ENCODE data around the gene MAML3.

The MAML3 gene

DNA sequence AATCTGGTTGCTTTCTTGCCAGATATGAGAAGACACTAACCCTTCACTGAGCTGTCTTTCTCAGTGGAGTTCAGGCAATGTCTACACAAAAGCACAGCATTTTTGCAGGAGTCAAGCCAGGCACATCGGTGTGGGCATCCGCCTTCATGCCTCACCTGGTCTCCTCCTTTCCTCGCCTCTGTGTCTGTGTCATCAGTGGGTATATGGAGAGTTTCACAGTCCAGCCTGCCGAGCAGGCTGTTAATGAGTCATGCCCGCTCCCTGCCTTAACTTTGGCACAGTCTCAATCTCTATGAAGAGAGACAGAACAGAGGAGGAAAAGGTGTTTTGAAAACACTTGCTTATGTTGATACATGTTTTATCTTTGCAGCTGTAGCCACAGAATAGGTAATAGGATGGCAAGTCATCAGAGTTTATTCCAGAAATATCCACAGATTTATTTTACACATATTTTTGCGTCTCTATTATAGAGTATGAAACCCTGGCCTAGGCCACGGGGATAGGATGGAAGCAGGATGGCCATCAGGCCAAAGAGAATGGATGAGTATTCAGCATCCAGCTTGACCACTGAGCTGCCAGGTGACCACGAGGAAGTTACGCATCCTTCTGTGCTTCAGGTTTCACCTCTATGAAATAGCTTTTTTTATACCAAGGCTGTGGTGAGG is 32.8 kb upstream of the MAML3 start:
- DNase-seq (ENCODE audit: low read depth) = no peak
- TF ChIP-seq, protein P1, sequence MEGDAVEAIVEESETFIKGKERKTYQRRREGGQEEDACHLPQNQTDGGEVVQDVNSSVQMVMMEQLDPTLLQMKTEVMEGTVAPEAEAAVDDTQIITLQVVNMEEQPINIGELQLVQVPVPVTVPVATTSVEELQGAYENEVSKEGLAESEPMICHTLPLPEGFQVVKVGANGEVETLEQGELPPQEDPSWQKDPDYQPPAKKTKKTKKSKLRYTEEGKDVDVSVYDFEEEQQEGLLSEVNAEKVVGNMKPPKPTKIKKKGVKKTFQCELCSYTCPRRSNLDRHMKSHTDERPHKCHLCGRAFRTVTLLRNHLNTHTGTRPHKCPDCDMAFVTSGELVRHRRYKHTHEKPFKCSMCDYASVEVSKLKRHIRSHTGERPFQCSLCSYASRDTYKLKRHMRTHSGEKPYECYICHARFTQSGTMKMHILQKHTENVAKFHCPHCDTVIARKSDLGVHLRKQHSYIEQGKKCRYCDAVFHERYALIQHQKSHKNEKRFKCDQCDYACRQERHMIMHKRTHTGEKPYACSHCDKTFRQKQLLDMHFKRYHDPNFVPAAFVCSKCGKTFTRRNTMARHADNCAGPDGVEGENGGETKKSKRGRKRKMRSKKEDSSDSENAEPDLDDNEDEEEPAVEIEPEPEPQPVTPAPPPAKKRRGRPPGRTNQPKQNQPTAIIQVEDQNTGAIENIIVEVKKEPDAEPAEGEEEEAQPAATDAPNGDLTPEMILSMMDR (IDR thresholded peaks at IDR 0.05; ENCODE audit: control insufficient read depth, insufficient read depth, low read depth, low read length, missing control alignments) = no peak
- no peak overlapping the region for H3K4me3 ChIP-seq (ENCODE audit: control insufficient read depth, low read depth, low read length)

DNA sequence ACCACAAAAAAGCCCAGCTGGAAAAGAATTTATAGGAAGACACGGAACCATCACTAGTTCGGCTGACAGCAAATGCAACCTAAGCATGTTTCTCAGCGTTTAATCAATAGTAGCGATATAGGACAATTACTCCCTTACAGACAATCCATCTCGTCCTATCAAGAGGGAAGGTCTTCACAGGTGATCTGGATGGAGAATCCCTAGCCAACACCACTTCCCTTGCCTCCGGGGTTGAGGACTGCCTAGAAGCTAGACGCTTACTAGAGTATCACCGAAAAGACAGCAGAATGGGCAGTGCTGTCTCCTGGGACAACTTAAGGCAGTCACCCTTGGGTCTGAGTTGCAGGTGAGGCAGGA is 32.1 kb upstream of the MAML3 start:
- TF ChIP-seq, protein P1 (IDR thresholded peaks at IDR 0.05; ENCODE audit: control insufficient read depth, insufficient read depth, low read depth, low read length, missing control alignments) = no peak
- no peak overlapping the region for H3K4me3 ChIP-seq (ENCODE audit: control insufficient read depth, low read depth, low read length)
- DNase-seq (ENCODE audit: low read depth) = no peak

DNA sequence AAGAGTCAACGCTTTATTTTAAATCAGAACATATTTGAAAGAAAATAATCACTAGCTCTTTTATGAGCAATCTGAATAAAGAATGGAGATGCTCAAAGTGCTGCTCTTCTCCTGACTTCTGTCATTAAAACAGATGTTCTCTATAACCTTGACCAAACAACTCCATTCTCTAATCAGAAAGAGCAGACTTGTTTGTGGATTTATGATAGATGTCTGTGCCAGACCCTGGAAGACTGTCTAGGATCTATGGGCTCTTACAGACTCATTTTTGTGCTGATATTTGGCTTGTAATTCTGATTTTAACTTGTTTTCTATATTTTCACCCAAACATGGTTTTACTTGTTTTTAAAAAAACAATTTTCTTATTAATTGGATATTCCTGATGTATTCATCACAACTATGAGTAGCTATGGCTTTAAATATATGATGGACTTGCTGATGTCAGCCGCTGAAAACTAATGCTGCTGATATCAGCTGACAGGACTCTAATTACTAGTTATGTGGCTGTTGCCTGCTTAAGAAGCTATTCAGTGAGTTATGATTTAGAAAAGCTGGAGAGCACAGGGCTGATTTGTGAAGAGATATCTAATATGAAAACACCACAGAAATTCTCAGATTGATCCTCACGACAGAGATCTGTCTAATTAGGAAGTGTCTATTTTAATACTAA is 31.6 kb upstream of the MAML3 start:
- TF ChIP-seq, protein P1 (IDR thresholded peaks at IDR 0.05; ENCODE audit: control insufficient read depth, insufficient read depth, low read depth, low read length, missing control alignments) = no peak
- no peak for DNase-seq (ENCODE audit: low read depth)
- H3K4me3 ChIP-seq (ENCODE audit: control insufficient read depth, low read depth, low read length) = no peak overlapping the region

DNA sequence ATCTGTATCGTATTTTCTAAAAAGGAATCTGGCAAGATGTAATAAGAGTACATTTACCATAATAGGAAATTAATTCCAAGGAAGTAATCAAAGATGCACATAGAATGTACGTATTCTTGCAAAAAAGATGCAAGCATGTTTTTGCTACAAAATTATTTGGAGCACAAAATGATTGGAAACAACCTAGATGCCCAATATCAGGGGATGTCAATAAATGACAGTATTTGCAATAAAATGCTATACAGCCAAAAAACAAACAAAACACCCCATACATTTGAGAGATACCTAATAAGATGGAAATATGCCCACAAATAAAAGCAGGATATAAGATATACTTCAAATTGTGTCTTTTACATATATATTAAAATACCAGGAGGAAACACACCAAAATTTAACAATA is 29.3 kb upstream of the MAML3 start:
- TF ChIP-seq, protein P1 (IDR thresholded peaks at IDR 0.05; ENCODE audit: control insufficient read depth, insufficient read depth, low read depth, low read length, missing control alignments) = no peak
- DNase-seq (ENCODE audit: low read depth) = no peak
- no peak overlapping the region for H3K4me3 ChIP-seq (ENCODE audit: control insufficient read depth, low read depth, low read length)

DNA sequence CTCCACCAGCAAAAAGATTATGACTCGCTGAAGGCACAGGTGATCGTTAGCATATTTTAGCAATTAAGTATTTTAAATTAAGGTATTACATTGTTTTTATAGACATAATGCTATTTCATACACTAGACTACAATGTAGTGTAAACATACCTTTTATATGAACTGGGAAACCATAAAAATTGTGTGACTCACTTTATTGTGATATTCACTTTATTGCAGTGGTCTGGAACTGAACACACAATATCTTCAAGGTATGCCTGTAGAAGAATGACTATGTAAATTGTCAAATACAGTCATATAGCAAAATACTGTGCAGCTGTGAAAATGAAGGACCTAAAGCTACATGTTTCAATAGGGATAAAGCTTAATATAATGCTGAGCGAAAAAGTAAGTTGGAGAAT is 26.6 kb upstream of the MAML3 start:
- TF ChIP-seq, protein P1 (IDR thresholded peaks at IDR 0.05; ENCODE audit: control insufficient read depth, insufficient read depth, low read depth, low read length, missing control alignments) = no peak
- DNase-seq (ENCODE audit: low read depth) = no peak
- H3K4me3 ChIP-seq (ENCODE audit: control insufficient read depth, low read depth, low read length) = no peak overlapping the region

DNA sequence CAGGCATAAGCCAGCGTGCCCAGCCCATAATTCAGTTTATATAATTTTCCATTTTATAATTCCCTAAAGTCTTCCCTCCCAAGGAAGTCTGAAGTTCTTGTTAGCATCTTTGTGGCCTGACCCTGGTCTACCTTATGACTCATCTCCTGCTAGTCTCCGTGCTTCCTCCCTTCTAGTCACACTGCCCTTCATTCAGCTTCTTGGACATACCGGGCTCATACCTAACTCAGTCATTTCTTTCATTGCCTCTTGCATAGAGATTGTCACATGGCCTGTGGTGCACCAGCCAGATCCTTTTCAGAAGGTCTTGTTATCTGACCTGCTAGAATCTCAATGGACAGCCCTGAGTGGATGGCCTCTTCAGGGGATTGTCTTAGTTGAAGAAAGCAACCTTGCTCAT is 22.8 kb upstream of the MAML3 start:
- no peak overlapping the region for H3K4me3 ChIP-seq (ENCODE audit: control insufficient read depth, low read depth, low read length)
- DNase-seq (ENCODE audit: low read depth) = no peak
- TF ChIP-seq, protein P1 (IDR thresholded peaks at IDR 0.05; ENCODE audit: control insufficient read depth, insufficient read depth, low read depth, low read length, missing control alignments) = no peak

Data from AG09309 (cell line).